GM12875 (cell line): ENCODE results near the gene DOCK2.

Experiments
- H3K4me3 ChIP-seq: one replicate; pipeline ENCODE4 v1.5.1; 2011; ENCODE audit warnings: low read depth, low read length, control low read depth
- CTCF ChIP-seq: IDR thresholded peaks from 2 replicates; pipeline ENCODE4 v1.5.1; 2011; ENCODE audit warnings: low read depth, mild to moderate bottlenecking, control low read depth, inconsistent platforms, low read length, moderate library complexity, borderline replicate concordance; ENCODE audit not compliant: insufficient read depth

The DOCK2 gene

GRCh38 chr5:169933127-169933526 lies 296.1 kb downstream of the DOCK2 start:
- TF ChIP-seq CTCF, result no peak
- H3K4me3 ChIP-seq, result no peak overlapping the region

GRCh38 chr5:169933616-169934015 lies 296.5 kb downstream of the DOCK2 start:
- no peak overlapping the region for H3K4me3 ChIP-seq
- TF ChIP-seq CTCF, result no peak

- no peak overlapping the region for H3K4me3 ChIP-seq
- TF ChIP-seq CTCF, result no peak
These were observed 297.9 kb downstream of the DOCK2 start for GRCh38 chr5:169934990-169935389.

GRCh38 chr5:169935762-169936161 lies 298.7 kb downstream of the DOCK2 start:
- H3K4me3 ChIP-seq, result no peak overlapping the region
- no peak for TF ChIP-seq CTCF

- no peak overlapping the region for H3K4me3 ChIP-seq
- no peak for TF ChIP-seq CTCF
These were observed 301.4 kb downstream of the DOCK2 start for GRCh38 chr5:169938439-169938838.

GRCh38 chr5:169939731-169940130 lies 302.7 kb downstream of the DOCK2 start:
- H3K4me3 ChIP-seq, result no peak overlapping the region
- no peak for TF ChIP-seq CTCF

- no peak overlapping the region for H3K4me3 ChIP-seq
- no peak for TF ChIP-seq CTCF
These were observed 304.5 kb downstream of the DOCK2 start for GRCh38 chr5:169941542-169941941.
